MM.1S (cell line): ENCODE measurements around the gene CX3CL1.
"Not testable (repeated sequence)": the region's sequence is repeated elsewhere in the genome, so short reads cannot be mapped to it uniquely, and the experiment has no call there.

Source experiments
- DNase-seq: peaks from one replicate; pipeline ENCODE4 v3.0.0-alpha.2; 2015
- H2AFZ ChIP-seq: fragments of 300-600 bp; sonication (generic); 2 replicates; pipeline ENCODE4 v1.6.0; 2016; ENCODE audit warnings: antibody characterized with exemption, low read length
- H3F3A ChIP-seq: fragments of 300-600 bp; sonication (generic); 2 replicates; pipeline ENCODE4 v1.6.1; 2016; ENCODE audit warnings: mild to moderate bottlenecking, antibody characterized with exemption, low read length, moderate library complexity, mixed read lengths; ENCODE audit not compliant: insufficient read depth
- H3K27ac ChIP-seq: fragments of 300-600 bp; sonication (generic); 2 replicates; pipeline ENCODE4 v1.5.1; 2016; ENCODE audit warnings: mild to moderate bottlenecking, low read length
- H3K27me3 ChIP-seq: fragments of 300-600 bp; sonication (generic); replicated peaks from 2 replicates; pipeline ENCODE4 v1.6.0; 2016; ENCODE audit warnings: low read length; ENCODE audit not compliant: insufficient read depth
- H3K36me3 ChIP-seq: fragments of 300-600 bp; sonication (generic); replicated peaks from 2 replicates; pipeline ENCODE4 v1.6.1; 2016; ENCODE audit warnings: mild to moderate bottlenecking, low read length, mixed read lengths; ENCODE audit not compliant: insufficient read depth
- H3K4me1 ChIP-seq: fragments of 300-600 bp; sonication (generic); 2 replicates; pipeline ENCODE4 v1.6.1; 2016; ENCODE audit warnings: low read length, mixed read lengths
- H3K4me2 ChIP-seq: fragments of 300-600 bp; sonication (generic); 2 replicates; pipeline ENCODE4 v1.6.0; 2016; ENCODE audit warnings: low read depth, low read length
- H3K4me3 ChIP-seq: fragments of 300-600 bp; sonication (generic); 2 replicates; pipeline ENCODE4 v1.5.1; 2016; ENCODE audit warnings: low read length, mixed read lengths
- H3K79me2 ChIP-seq: fragments of 300-600 bp; sonication (generic); 2 replicates; pipeline ENCODE4 v1.6.1; 2016; ENCODE audit warnings: mixed run types, low read length, mixed read lengths
- H3K9ac ChIP-seq: fragments of 300-600 bp; sonication (generic); 2 replicates; pipeline ENCODE4 v1.6.1; 2016; ENCODE audit warnings: low read length, mixed read lengths
- H3K9me2 ChIP-seq: fragments of 300-600 bp; sonication (generic); replicated peaks from 2 replicates; pipeline ENCODE4 v1.6.1; 2016; ENCODE audit warnings: mild to moderate bottlenecking, low read length, mixed read lengths; ENCODE audit not compliant: insufficient read depth
- H3K9me3 ChIP-seq: fragments of 300-600 bp; sonication (generic); replicated peaks from 2 replicates; pipeline ENCODE4 v1.6.1; 2016; ENCODE audit warnings: mild to moderate bottlenecking, low read length, mixed read lengths; ENCODE audit not compliant: insufficient read depth
- H4K20me1 ChIP-seq: fragments of 300-600 bp; sonication (generic); 2 replicates; pipeline ENCODE4 v1.6.1; 2016; ENCODE audit warnings: mild to moderate bottlenecking, low read length, moderate library complexity, mixed read lengths; ENCODE audit not compliant: insufficient read depth
- CTCF ChIP-seq: fragments of 300-600 bp; sonication (generic); IDR thresholded peaks from 2 replicates; pipeline ENCODE4 v1.5.1; 2016; ENCODE audit warnings: antibody characterized with exemption, low read length, mixed read lengths
- EZH2 ChIP-seq: fragments of 300-600 bp; sonication (generic); optimal IDR thresholded peaks from 2 replicates; pipeline ENCODE3; 2017; ENCODE audit warnings: low read depth, mild to moderate bottlenecking, antibody characterized with exemption, low read length, mixed read lengths
- EZH2phosphoT487 ChIP-seq: fragments of 300-600 bp; sonication (generic); IDR thresholded peaks from 2 replicates; pipeline ENCODE4 v1.6.1; 2018; ENCODE audit warnings: antibody characterized with exemption, low read length

Gene CX3CL1

GRCh38 chr16:57343221-57343620 is 29.1 kb upstream of the CX3CL1 start:
- Histone ChIP-seq H3K36me3 (no peaks in the 10 kb centered on the region), H3K9me2 (no peaks in the 10 kb centered on the region), H3K27me3 (no peaks in the 10 kb centered on the region), H3K4me2 (no peak overlapping the region), H3K27ac (no peak overlapping the region), H3K4me1 (no peaks in the 10 kb centered on the region), H4K20me1 (no peaks in the 10 kb centered on the region), H3K9ac (no peak overlapping the region), H2AFZ (no peak overlapping the region), H3F3A (no peaks in the 10 kb centered on the region), H3K4me3 (no peak overlapping the region), H3K79me2 (no peaks in the 10 kb centered on the region), H3K9me3 (no peaks in the 10 kb centered on the region)
- no peak for DNase-seq
- TF ChIP-seq EZH2phosphoT487 (no peak), CTCF (no peak)

GRCh38 chr16:57344094-57344493 is 28.2 kb upstream of the CX3CL1 start:
- not testable (repeated sequence) for H3K27ac ChIP-seq, DNase-seq, H3K9me3 ChIP-seq, H3K36me3 ChIP-seq, H3K4me3 ChIP-seq, H3K9ac ChIP-seq, H3K4me2 ChIP-seq, H2AFZ ChIP-seq, H3K27me3 ChIP-seq, H3K4me1 ChIP-seq, H4K20me1 ChIP-seq, H3K79me2 ChIP-seq, H3F3A ChIP-seq, H3K9me2 ChIP-seq

GRCh38 chr16:57345021-57345420 is 27.3 kb upstream of the CX3CL1 start:
- TF ChIP-seq EZH2phosphoT487 (no peak), CTCF (no peak), EZH2 (no peak)
- no peak overlapping the region for H3K4me2 ChIP-seq

GRCh38 chr16:57345666-57346204 is 26.6 kb upstream of the CX3CL1 start:
- no peaks in the 10 kb centered on the region for H3K4me1 ChIP-seq
- no peak for DNase-seq
- H4K20me1 ChIP-seq: no peaks in the 10 kb centered on the region
- H3K9ac ChIP-seq: no peak overlapping the region
- no peaks in the 10 kb centered on the region for H3F3A ChIP-seq
- H3K27me3 ChIP-seq: no peaks in the 10 kb centered on the region
- H3K79me2 ChIP-seq: no peaks in the 10 kb centered on the region
- H3K9me2 ChIP-seq: no peaks in the 10 kb centered on the region
- H2AFZ ChIP-seq: no peak overlapping the region
- no peaks in the 10 kb centered on the region for H3K9me3 ChIP-seq
- no peak overlapping the region for H3K4me3 ChIP-seq
- H3K36me3 ChIP-seq: no peaks in the 10 kb centered on the region
- no peak for TF ChIP-seq EZH2phosphoT487
- TF ChIP-seq EZH2: no peak
- no peak for TF ChIP-seq CTCF
- no peak overlapping the region for H3K4me2 ChIP-seq
- no peak overlapping the region for H3K27ac ChIP-seq

More at GRCh38 chr16:57345021-57345420, 27.3 kb upstream of the CX3CL1 start:
- Histone ChIP-seq H3K27me3 (no peaks in the 10 kb centered on the region), H3K9ac (no peak overlapping the region), H3K9me2 (no peaks in the 10 kb centered on the region), H3K4me3 (no peak overlapping the region), H4K20me1 (no peaks in the 10 kb centered on the region), H3K4me1 (no peaks in the 10 kb centered on the region), H2AFZ (no peak overlapping the region), H3K36me3 (no peaks in the 10 kb centered on the region), H3K9me3 (no peaks in the 10 kb centered on the region), H3K27ac (no peak overlapping the region), H3K79me2 (no peaks in the 10 kb centered on the region), H3F3A (no peaks in the 10 kb centered on the region)
- no peak for DNase-seq
